Heart right ventricle (tissue), 16 donors: ENCODE results near the gene CNIH2. TPM values are rescaled to one million over a fixed set of nuclear protein-coding genes. Genes with fewer than 3 reads are reported as not detected.
A peak's percentile ranks its signal among the peaks of the same experiment; 100 is the strongest.
"Not testable (repeated sequence)": the region's sequence is repeated elsewhere in the genome, so short reads cannot be mapped to it uniquely, and the experiment has no call there.

Experiments used
- ATAC-seq, 8 donors: fragments of 200-7000 bp; cut with Tn5 transposase; one replicate each; pipeline ENCODE4 v1.9.1; 2020; ENCODE audit warnings: mild to moderate bottlenecking in 8 of 8, moderate library complexity in 8 of 8, moderate number of reproducible peaks in 1 of 8
- DNase-seq, 2 donors: peaks; one replicate each; pipeline ENCODE4 v3.0.0-alpha.2; 2020
- H3K27ac ChIP-seq, 10 donors: fragments of 200-600 bp; sonication (generic) in 2 of 10; one replicate each; pipeline versions ENCODE4 v1.5.0 to v1.8.0; 2020 to 2022; ENCODE audit warnings: mild to moderate bottlenecking in 3 of 10
- H3K27me3 ChIP-seq, 7 donors: fragments of 200-600 bp; one replicate each; pipeline ENCODE4 v1.8.0; 2021 to 2022; ENCODE audit warnings: mild to moderate bottlenecking in 2 of 7
- H3K36me3 ChIP-seq, 9 donors: fragments of 200-600 bp; sonication (generic) in 1 of 9; one replicate each; pipeline versions ENCODE4 v1.5.0 to v1.8.0; 2020 to 2022; ENCODE audit warnings: mild to moderate bottlenecking in 2 of 9
- H3K4me1 ChIP-seq, 9 donors: fragments of 200-600 bp; sonication (generic) in 1 of 9; one replicate each; pipeline versions ENCODE4 v1.5.0 to v1.8.0; 2020 to 2022; ENCODE audit warnings: mild to moderate bottlenecking in 4 of 9
- H3K4me3 ChIP-seq, 10 donors: fragments of 200-600 bp; sonication (generic) in 2 of 10; one replicate each; pipeline versions ENCODE4 v1.5.0 to v1.8.0; 2020 to 2022; ENCODE audit warnings: mild to moderate bottlenecking in 7 of 10, moderate library complexity in 2 of 10
- H3K9me3 ChIP-seq, 11 donors: fragments of 200-600 bp in 10 of 11; sonication (generic) in 2 of 11; one replicate each; pipeline versions ENCODE4 v1.5.0 to v1.8.0; 2013 to 2022; ENCODE audit warnings: mild to moderate bottlenecking in 2 of 11, control low read depth in 1 of 11, moderate library complexity in 1 of 11
- WGBS, 2 donors: extraction: QIAGEN DNeasy Blood & Tissue Kit; methylation state at CpG; one replicate each; pipeline ENCODE4 v1.1.7; 2013; ENCODE audit warnings: inconsistent platforms in 1 of 2; 5-methylcytosine and 5-hydroxymethylcytosine counted together
- intact Hi-C, 10 donors: fragments of 100-400 bp; cut with DNase I; formaldehyde crosslinking; loops; one replicate each; pipeline versions ENCODE4 v1.11.1 to v1.14.2; 2022
- polyA plus RNA-seq, 2 donors: library from polyadenylated mRNA; stranded (reverse); fragments of 200-250 nt; gene quantifications; one replicate each; pipeline ENCODE4 v1.2.3, GENCODE V29; 2013
- total RNA-seq, 10 donors: library from RNA; stranded (reverse); fragmentation: NEBNext Ultra II Directional in 3 of 10; extraction: Animal tissue kit (Norgen Biotek cat#: 25700) in 3 of 10; gene quantifications; one replicate each; pipeline versions ENCODE4 v1.2.1 to v1.2.4, GENCODE V29; 2021 to 2023
- TF ChIP-seq, protein P1 (sequence below), 9 donors: fragments of 200-600 bp; sonication (generic) in 2 of 9; IDR thresholded peaks; one replicate each; pipeline versions ENCODE4 v1.5.0 to v1.8.0; 2021 to 2022; ENCODE audit warnings: antibody characterized with exemption in 9 of 9, mild to moderate bottlenecking in 5 of 9, moderate library complexity in 1 of 9
- donor health status: Arrhythmogenic right ventricular cardiomyopathy.
- donor health status: ischemic (EF 13 %, LVEDD 7.1; RV severe dilation, severe dysfunction).
- donor health status: healthy with polysubstance abuse.
- donor health status: DM: no; HTN: yes; CAD: no.
- donor health status: DM: no; HTN: no; CAD: no.
- donor health status: ischemic (EF 25% LVEDD 6.9; RV normal size, moderate dysfunction).
- donor health status: ischemic (EF 25% LVEDD 5.7; RV mildly dilated, moderate dysfunction).
- donor health status: healthy.
- donor health status: DM: yes; HTN: yes; CAD: no.
- donor health status: Ischemic cardiomyopathy.
- donor health status: ischemic (EF 35%, LVEDD 5.7; RV mildly dilated, moderate dysfunction).
- donor health status: nonischemic (EF 11% LVEDD 7.7; RV severe dilation, severe dysfunction).
- donor health status: DM: yes; HTN: yes; CAD: no.
- donor health status: PGD.
- donor health status: ischemic (EF 29% LVEDD 5.4; RV normal size, mild dysfunction).
- donor health status: nonischemic (EF 23%, LVEDD 6.1; RV moderate dilation, normal function).

The CNIH2 gene
- total and polyA plus RNA-seq, 12 donors: 0.06 to 0.57 (median 0.45) TPM; not detected in 7

DNA sequence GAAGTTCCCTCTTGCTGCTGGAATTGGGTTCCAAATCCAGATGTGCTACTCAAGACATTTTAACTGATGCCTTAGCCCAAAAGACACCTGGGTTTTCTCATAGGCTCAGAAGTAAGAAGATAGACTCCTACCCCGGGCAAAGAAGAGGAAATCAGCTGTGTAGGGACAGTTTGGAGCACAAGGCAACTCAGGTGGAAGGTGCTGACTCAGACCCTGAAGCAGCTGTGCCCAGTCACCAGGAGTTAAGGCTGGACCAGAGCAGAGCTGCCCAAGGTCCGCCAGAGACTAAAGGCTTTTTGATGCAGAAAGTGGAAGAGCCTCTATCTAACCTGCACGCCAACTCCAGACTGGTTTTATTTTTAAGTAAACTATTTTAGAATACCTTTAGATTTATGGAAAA is 30.2 kb upstream of the CNIH2 start:
- TF ChIP-seq, protein P1, sequence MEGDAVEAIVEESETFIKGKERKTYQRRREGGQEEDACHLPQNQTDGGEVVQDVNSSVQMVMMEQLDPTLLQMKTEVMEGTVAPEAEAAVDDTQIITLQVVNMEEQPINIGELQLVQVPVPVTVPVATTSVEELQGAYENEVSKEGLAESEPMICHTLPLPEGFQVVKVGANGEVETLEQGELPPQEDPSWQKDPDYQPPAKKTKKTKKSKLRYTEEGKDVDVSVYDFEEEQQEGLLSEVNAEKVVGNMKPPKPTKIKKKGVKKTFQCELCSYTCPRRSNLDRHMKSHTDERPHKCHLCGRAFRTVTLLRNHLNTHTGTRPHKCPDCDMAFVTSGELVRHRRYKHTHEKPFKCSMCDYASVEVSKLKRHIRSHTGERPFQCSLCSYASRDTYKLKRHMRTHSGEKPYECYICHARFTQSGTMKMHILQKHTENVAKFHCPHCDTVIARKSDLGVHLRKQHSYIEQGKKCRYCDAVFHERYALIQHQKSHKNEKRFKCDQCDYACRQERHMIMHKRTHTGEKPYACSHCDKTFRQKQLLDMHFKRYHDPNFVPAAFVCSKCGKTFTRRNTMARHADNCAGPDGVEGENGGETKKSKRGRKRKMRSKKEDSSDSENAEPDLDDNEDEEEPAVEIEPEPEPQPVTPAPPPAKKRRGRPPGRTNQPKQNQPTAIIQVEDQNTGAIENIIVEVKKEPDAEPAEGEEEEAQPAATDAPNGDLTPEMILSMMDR (IDR thresholded peaks at IDR 0.05): no peak
- peaks cover 0 to 61% (median 0%) of the 10 kb centered on the region in 9 donors for H3K36me3 ChIP-seq
- WGBS, 2 donors: 88 to 91% methylated on average over 3 of the region's 3 CpGs

DNA sequence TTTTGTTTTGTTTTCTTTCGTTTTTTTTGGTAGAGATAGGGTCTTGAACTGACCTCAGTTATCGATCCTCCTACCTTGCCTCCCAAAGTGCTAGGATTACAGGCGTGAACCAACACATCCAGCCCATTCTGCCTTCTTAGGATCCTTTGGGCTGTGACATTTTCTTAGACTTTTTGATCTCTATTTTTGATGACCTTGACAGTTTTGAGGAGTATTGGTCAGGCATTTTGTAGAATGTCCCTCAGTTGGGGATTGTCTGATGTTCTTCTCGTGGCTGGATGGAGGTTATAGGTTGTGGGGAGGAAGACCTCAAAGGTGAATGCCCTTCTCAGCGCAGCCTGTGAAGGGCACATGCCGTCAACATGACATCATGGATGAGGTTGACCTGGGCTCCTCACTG is 29.1 kb upstream of the CNIH2 start:
- no peak for DNase-seq
- TF ChIP-seq, protein P1 (IDR thresholded peaks at IDR 0.05): no peak
- WGBS, 2 donors: 90 to 91% methylated on average over 6 of the region's 6 CpGs
- no peak for ATAC-seq
- no peaks in the 10 kb centered on the region for H3K9me3 ChIP-seq
- peaks cover 0 to 51% (median 0%) of the 10 kb centered on the region in 9 donors for H3K36me3 ChIP-seq
- no peaks in the 10 kb centered on the region for H3K27me3 ChIP-seq
- H3K4me1 ChIP-seq: peaks cover 0 to 10% (median 0%) of the 10 kb centered on the region in 9 donors
- H3K4me3 ChIP-seq: no peak overlapping the region
- no peak overlapping the region for H3K27ac ChIP-seq
- intact Hi-C loops: no loop called here

More for the DNA sequence above, 30.2 kb upstream of the CNIH2 start:
- Histone ChIP-seq H3K27me3 (no peaks in the 10 kb centered on the region), H3K4me3 (no peak overlapping the region), H3K4me1 (peaks cover 0 to 3% (median 0%) of the 10 kb centered on the region in 9 donors), H3K9me3 (no peaks in the 10 kb centered on the region), H3K27ac (no peak overlapping the region)
- intact Hi-C loops: no loop called here
- ATAC-seq (no peak), DNase-seq (no peak)

DNA sequence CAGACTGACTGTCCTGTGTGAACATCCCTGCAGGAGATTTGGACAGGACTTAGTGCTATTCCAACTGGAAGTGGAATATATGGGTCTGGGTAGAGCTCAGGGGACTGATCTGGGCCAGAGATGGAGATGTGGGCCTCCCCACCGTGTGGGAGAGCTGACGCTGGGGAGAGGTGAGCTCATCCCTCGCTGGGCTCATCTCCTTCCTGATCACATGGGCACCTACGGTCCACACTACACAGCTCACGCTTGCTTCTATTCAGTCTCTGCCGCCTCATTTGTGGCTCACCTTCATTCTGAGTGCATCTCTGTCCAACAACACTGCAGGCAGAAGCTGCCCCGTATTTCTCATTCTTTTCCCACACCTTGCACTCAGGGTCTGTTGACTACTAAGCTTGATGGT is 26.2 kb upstream of the CNIH2 start:
- intact Hi-C loops: no loop called here
- H3K27me3 ChIP-seq: peaks cover 0 to 10% (median 0%) of the 10 kb centered on the region in 7 donors

GRCh38 chr11:66253081-66253480 is 24.9 kb upstream of the CNIH2 start:
- Histone ChIP-seq H3K27me3 (peaks cover 0 to 17% (median 0%) of the 10 kb centered on the region in 7 donors), H3K36me3 (peaks cover 0 to 22% (median 0%) of the 10 kb centered on the region in 9 donors), H3K4me1 (peaks cover 0 to 18% (median 6%) of the 10 kb centered on the region in 9 donors)
- ATAC-seq, H3K9me3 ChIP-seq, DNase-seq, H3K4me3 ChIP-seq, H3K27ac ChIP-seq, intact Hi-C loops: not testable (repeated sequence)
- 46 to 63% methylated on average over 6 of the region's 6 CpGs for WGBS, 2 donors

More for the DNA sequence above, 26.2 kb upstream of the CNIH2 start:
- ATAC-seq (no peak), DNase-seq (no peak)
- TF ChIP-seq, protein P1 (IDR thresholded peaks at IDR 0.05): no peak
- Histone ChIP-seq H3K9me3 (no peaks in the 10 kb centered on the region), H3K4me3 (no peak overlapping the region), H3K36me3 (peaks cover 0 to 31% (median 0%) of the 10 kb centered on the region in 9 donors), H3K4me1 (peaks cover 0 to 13% (median 1%) of the 10 kb centered on the region in 9 donors), H3K27ac (no peak overlapping the region)
- WGBS, 2 donors: 79 to 80% methylated on average over 7 of the region's 7 CpGs

DNA sequence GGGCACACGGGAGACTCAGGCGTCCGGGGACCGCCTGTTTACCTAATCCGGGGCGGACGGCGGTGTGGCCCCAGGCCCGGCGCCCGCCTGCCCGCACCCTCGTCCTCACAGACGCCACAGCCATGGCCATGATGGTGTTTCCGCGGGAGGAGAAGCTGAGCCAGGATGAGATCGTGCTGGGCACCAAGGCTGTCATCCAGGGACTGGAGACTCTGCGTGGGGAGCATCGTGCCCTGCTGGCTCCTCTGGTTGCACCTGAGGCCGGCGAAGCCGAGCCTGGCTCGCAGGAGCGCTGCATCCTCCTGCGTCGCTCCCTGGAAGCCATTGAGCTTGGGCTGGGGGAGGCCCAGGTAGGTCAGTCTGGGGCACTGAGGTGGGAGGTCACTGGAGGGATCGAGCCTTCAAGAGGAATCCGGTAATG is 19.5 kb upstream of the CNIH2 start:
- no peak for ATAC-seq
- intact Hi-C loops: loop anchor here in 5 of 10 donors (1.0 to 2.0 kb wide), 3 partner anchors 36 to 76 kb away; no protein-coding TSS in a partner anchor
- Histone ChIP-seq H3K36me3 (peaks cover 0 to 44% (median 4%) of the 10 kb centered on the region in 9 donors), H3K9me3 (no peaks in the 10 kb centered on the region), H3K27me3 (peaks cover 0 to 17% (median 0%) of the 10 kb centered on the region in 7 donors), H3K27ac (peak overlapping the region in 8 of 10 donors; percentile 80 to 90 (median 86)), H3K4me1 (peaks cover 0 to 19% (median 13%) of the 10 kb centered on the region in 9 donors), H3K4me3 (peak overlapping the region; percentile 79 to 100 (median 95))
- 5 to 6% methylated on average over 28 of the region's 28 CpGs for WGBS, 2 donors
- no peak for DNase-seq
- TF ChIP-seq, protein P1 (IDR thresholded peaks at IDR 0.05): peak in 5 of 9 donors; percentile 9 to 43 (median 22)
